Mesenchymal stem cell (in vitro differentiated cells and primary cell): ENCODE data around the gene MED12L. TPM values are rescaled to one million over a fixed set of nuclear protein-coding genes. Genes with fewer than 3 reads are reported as not detected.

Experiments used
- DNase-seq: peaks from one replicate; pipeline ENCODE4 v3.0.0-alpha.2; 2013
- H2AFZ ChIP-seq: one replicate; pipeline ENCODE4 v1.6.1; 2013; ENCODE audit warnings: low read depth, mild to moderate bottlenecking, control low read depth, inconsistent platforms, low read length, moderate library complexity
- H2AK5ac ChIP-seq: 2 replicates; pipeline ENCODE4 v1.6.1; 2013; ENCODE audit warnings: low read length, moderate library complexity, mild to moderate bottlenecking, inconsistent platforms; ENCODE audit not compliant: severe bottlenecking
- H2BK120ac ChIP-seq: one replicate; pipeline ENCODE4 v1.6.1; 2013; ENCODE audit warnings: low read depth, mild to moderate bottlenecking, inconsistent platforms, low read length, moderate library complexity
- H2BK12ac ChIP-seq, 2 experiments: one replicate each; pipeline ENCODE4 v1.6.1; 2013; ENCODE audit warnings: inconsistent platforms in 2 of 2, low read length in 2 of 2, mild to moderate bottlenecking in 2 of 2, moderate library complexity in 2 of 2, control low read depth in 1 of 2
- H2BK15ac ChIP-seq: one replicate; pipeline ENCODE4 v1.6.1; 2013; ENCODE audit warnings: mild to moderate bottlenecking, low read depth, inconsistent platforms; ENCODE audit not compliant: poor library complexity, severe bottlenecking
- H2BK5ac ChIP-seq: 2 replicates; pipeline ENCODE4 v1.6.1; 2013; ENCODE audit warnings: low read depth, mild to moderate bottlenecking, low read length, control low read depth, inconsistent platforms; ENCODE audit not compliant: poor library complexity, severe bottlenecking
- H3K14ac ChIP-seq, 2 experiments: one replicate each; pipeline ENCODE4 v1.6.1; 2013; ENCODE audit warnings: inconsistent platforms in 2 of 2, low read length in 2 of 2, control low read depth in 1 of 2, mild to moderate bottlenecking in 1 of 2, moderate library complexity in 1 of 2
- H3K18ac ChIP-seq, 2 experiments: one replicate each; pipeline ENCODE4 v1.6.1; 2013; ENCODE audit warnings: inconsistent platforms in 2 of 2, low read length in 2 of 2, control low read depth in 1 of 2, low read depth in 1 of 2, mild to moderate bottlenecking in 1 of 2
- H3K23ac ChIP-seq, 2 experiments: one replicate each; pipeline ENCODE4 v1.6.1; 2013; ENCODE audit warnings: inconsistent platforms in 2 of 2, low read length in 2 of 2, mild to moderate bottlenecking in 2 of 2, moderate library complexity in 2 of 2, control low read depth in 1 of 2
- H3K27ac ChIP-seq: 2 replicates; pipeline ENCODE4 v1.5.1; 2013; ENCODE audit warnings: mild to moderate bottlenecking, moderate library complexity, low read length, control low read depth, inconsistent platforms; ENCODE audit not compliant: poor library complexity, severe bottlenecking
- H3K27me3 ChIP-seq, 2 experiments: 2 replicates each; pipeline versions ENCODE4 v1.6.1 to v1.7.0; 2013; ENCODE audit warnings: low read length in 2 of 2, mild to moderate bottlenecking in 2 of 2, moderate library complexity in 2 of 2, control low read depth in 1 of 2, inconsistent platforms in 1 of 2; ENCODE audit not compliant: control insufficient read depth in 1 of 2, insufficient read depth in 1 of 2
- H3K36me3 ChIP-seq, 2 experiments: 2 replicates each; pipeline versions ENCODE4 v1.6.1 to v1.7.0; 2013; ENCODE audit warnings: low read length in 2 of 2, control low read depth in 1 of 2, inconsistent platforms in 1 of 2, low read depth in 1 of 2, mild to moderate bottlenecking in 1 of 2; ENCODE audit not compliant: insufficient read depth in 2 of 2, control insufficient read depth in 1 of 2
- H3K4ac ChIP-seq, 2 experiments: one replicate each; pipeline ENCODE4 v1.6.1; 2013; ENCODE audit warnings: inconsistent platforms in 2 of 2, low read length in 2 of 2, mild to moderate bottlenecking in 2 of 2, moderate library complexity in 2 of 2, control low read depth in 1 of 2, low read depth in 1 of 2
- H3K4me1 ChIP-seq: 2 replicates; pipeline ENCODE4 v1.6.1; 2013; ENCODE audit warnings: low read depth, low read length, control low read depth; ENCODE audit not compliant: control insufficient read depth, insufficient read depth
- H3K4me2 ChIP-seq: 2 replicates; pipeline ENCODE4 v1.6.1; 2013; ENCODE audit warnings: low read length, mild to moderate bottlenecking, inconsistent platforms; ENCODE audit not compliant: poor library complexity, severe bottlenecking
- H3K4me3 ChIP-seq, 2 experiments: 2 replicates each; pipeline versions ENCODE4 v1.5.1 to v1.7.0; 2013; ENCODE audit warnings: low read length in 2 of 2, mild to moderate bottlenecking in 2 of 2, control low read depth in 1 of 2, low read depth in 1 of 2; ENCODE audit not compliant: insufficient read depth in 1 of 2
- H3K79me1 ChIP-seq: replicated peaks from 2 replicates; pipeline ENCODE4 v1.6.1; 2013; ENCODE audit warnings: mild to moderate bottlenecking, control low read depth, low read length, inconsistent platforms; ENCODE audit not compliant: poor library complexity, severe bottlenecking
- H3K9ac ChIP-seq: 2 replicates; pipeline ENCODE4 v1.7.0; 2013; ENCODE audit warnings: mild to moderate bottlenecking, low read length, moderate library complexity
- H3K9me3 ChIP-seq: 2 replicates; pipeline ENCODE4 v1.7.0; 2013; ENCODE audit warnings: mild to moderate bottlenecking, low read length; ENCODE audit not compliant: control insufficient read depth
- H4K8ac ChIP-seq: one replicate; pipeline ENCODE4 v1.6.1; 2013; ENCODE audit warnings: inconsistent platforms, mild to moderate bottlenecking, low read length, moderate library complexity
- H4K91ac ChIP-seq: one replicate; pipeline ENCODE4 v1.6.1; 2013; ENCODE audit warnings: mild to moderate bottlenecking, low read length, inconsistent platforms
- WGBS: methylation state at CpG from one replicate; pipeline ENCODE4 v1.1.7; 2013; ENCODE audit warnings: mixed read lengths; 5-methylcytosine and 5-hydroxymethylcytosine counted together
- polyA plus RNA-seq, 2 experiments: library from polyadenylated mRNA; stranded (reverse); fragments of 200-250 nt; gene quantifications; one replicate each; pipeline ENCODE4 v1.2.3, GENCODE V29; 2013

MED12L gene, protein sequence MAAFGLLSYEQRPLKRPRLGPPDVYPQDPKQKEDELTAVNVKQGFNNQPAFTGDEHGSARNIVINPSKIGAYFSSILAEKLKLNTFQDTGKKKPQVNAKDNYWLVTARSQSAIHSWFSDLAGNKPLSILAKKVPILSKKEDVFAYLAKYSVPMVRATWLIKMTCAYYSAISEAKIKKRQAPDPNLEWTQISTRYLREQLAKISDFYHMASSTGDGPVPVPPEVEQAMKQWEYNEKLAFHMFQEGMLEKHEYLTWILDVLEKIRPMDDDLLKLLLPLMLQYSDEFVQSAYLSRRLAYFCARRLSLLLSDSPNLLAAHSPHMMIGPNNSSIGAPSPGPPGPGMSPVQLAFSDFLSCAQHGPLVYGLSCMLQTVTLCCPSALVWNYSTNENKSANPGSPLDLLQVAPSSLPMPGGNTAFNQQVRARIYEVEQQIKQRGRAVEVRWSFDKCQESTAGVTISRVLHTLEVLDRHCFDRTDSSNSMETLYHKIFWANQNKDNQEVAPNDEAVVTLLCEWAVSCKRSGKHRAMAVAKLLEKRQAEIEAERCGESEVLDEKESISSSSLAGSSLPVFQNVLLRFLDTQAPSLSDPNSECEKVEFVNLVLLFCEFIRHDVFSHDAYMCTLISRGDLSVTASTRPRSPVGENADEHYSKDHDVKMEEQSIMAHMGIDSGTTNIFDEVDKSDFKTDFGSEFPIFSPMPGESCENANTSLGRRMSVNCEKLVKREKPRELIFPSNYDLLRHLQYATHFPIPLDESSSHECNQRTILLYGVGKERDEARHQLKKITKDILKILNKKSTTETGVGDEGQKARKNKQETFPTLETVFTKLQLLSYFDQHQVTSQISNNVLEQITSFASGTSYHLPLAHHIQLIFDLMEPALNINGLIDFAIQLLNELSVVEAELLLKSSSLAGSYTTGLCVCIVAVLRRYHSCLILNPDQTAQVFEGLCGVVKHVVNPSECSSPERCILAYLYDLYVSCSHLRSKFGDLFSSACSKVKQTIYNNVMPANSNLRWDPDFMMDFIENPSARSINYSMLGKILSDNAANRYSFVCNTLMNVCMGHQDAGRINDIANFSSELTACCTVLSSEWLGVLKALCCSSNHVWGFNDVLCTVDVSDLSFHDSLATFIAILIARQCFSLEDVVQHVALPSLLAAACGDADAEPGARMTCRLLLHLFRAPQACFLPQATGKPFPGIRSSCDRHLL (N-terminal part only)
- 0.61 TPM for polyA plus RNA-seq (2013, experiment 1 of 2)
- polyA plus RNA-seq (2013, experiment 2 of 2): 0.34 TPM

DNA sequence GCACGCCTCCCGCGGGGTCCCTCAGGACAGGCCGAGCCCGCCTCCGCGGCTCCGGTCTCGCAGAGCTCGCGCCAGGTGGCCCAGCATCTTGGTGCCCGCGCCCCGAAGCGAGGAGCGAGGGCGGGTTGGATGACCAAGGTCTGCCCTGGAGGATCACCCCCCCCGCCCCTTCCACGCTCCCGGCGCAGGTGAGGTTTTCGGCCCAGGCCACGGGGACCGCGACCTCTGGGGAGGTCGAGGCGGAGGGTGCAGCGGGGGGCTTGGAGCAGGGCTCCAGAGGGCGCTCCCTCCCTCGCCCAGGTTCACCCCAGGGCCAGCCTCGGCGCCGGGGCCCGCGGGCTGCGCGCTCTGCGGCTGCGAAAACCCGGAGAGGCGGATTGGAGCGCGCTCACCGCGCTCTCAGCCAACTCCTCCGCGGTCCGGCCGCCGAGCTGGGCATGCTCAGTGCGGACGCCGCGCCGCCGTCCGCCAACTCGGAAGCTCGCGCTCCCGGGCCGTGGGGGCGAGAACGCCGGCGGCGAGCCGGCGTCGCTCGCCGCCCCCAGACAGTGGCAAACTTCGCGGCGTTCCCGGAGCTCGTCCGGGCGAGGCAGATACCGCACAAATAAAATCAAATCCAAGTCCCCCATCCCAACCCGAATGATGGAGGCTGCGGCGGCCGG is at the start of gene MED12L:
MED12L (plus strand) TSS at position 438 of the 662 bp plus-strand sequence. CDS start 1,263 bp downstream, outside the sequence.
- peak within 1 kb of the TSS in 1 of 2 experiments; percentile 73 for H3K18ac ChIP-seq
- H3K23ac ChIP-seq: no peak within 1 kb of the TSS
- H3K36me3 ChIP-seq: peaks cover 0 to 2% of the 10 kb centered on the region in 2 experiments
- peak within 1 kb of the TSS; percentile 84 for H4K8ac ChIP-seq
- peak within 1 kb of the TSS; percentile 29 for H2BK120ac ChIP-seq
- H2BK12ac ChIP-seq: no peak within 1 kb of the TSS
- peaks cover 4% of the 10 kb centered on the region for H3K79me1 ChIP-seq
- H3K4me3 ChIP-seq: peak within 1 kb of the TSS; percentile 77 to 78
- H2BK5ac ChIP-seq: peak within 1 kb of the TSS; percentile 39
- H3K4ac ChIP-seq: peak within 1 kb of the TSS in 1 of 2 experiments; percentile 37
- peak within 1 kb of the TSS; percentile 36 for H3K9ac ChIP-seq
- peak within 1 kb of the TSS; percentile 96 for H3K4me2 ChIP-seq
- no peak within 1 kb of the TSS for H3K27ac ChIP-seq
- DNase-seq: peak; percentile 76
- H4K91ac ChIP-seq: no peak within 1 kb of the TSS
- peaks cover 19 to 58% of the 10 kb centered on the region in 2 experiments for H3K27me3 ChIP-seq
- H2BK15ac ChIP-seq: peak within 1 kb of the TSS; percentile 23
- H3K14ac ChIP-seq: no peak within 1 kb of the TSS
- H3K9me3 ChIP-seq: no peaks in the 10 kb centered on the region
- peaks cover 15% of the 10 kb centered on the region for H3K4me1 ChIP-seq
- under 1% methylated on average over 23 of the region's 84 CpGs for WGBS
- H2AFZ ChIP-seq: peak within 1 kb of the TSS; percentile 94
- no peak within 1 kb of the TSS for H2AK5ac ChIP-seq

DNA sequence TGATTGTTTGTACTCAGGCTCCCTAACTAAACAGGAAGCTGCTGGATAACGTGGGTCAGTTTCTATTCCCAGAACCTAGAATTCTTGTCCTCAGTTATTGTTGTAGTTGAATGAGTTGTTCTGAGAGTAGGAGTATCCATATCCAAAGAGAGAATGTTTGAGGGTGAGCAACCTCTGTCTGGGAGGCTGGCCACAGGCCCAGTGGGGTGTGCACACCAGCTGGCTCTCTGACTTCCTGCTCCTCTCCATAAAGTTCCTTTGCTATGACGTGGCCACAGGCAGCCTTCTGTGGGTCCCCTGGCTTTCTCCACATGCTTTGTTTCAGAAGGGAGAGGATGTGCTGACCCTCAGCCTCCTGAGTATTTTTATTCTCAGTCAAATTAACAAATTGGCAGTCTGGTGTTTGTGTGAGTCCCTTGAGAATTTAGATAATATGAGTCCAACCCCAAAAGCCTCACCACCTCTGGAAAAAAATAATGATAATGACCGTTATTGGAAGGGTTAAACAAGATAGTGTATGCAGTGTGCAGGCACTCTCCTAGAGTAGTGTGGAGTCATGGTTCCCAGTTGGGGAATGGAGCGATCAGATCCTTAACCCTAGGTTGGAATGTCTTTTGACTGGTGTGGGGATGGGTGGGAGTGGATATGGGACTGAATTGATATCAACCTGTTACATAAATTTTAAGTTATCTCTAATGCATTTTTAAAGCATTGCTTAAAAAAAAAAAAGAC is 47.6 kb upstream of the MED12L start:
- Histone ChIP-seq H3K4me2 (no peak overlapping the region), H2BK15ac (no peak overlapping the region), H3K79me1 (no peaks in the 10 kb centered on the region), H3K27ac (peak overlapping the region; percentile 97), H3K14ac (no peak overlapping the region), H3K23ac (no peak overlapping the region), H3K4me1 (peaks cover 3% of the 10 kb centered on the region), H3K36me3 (no peaks in the 10 kb centered on the region), H2AK5ac (peak overlapping the region; percentile 92), H3K4me3 (peak overlapping the region in 1 of 2 experiments; percentile 20), H2BK120ac (no peak overlapping the region), H2AFZ (no peak overlapping the region), H3K18ac (peak overlapping the region in 1 of 2 experiments; percentile 78), H2BK12ac (peak overlapping the region in 1 of 2 experiments; percentile 21), H3K27me3 (no peaks in the 10 kb centered on the region), H3K9me3 (no peaks in the 10 kb centered on the region), H4K91ac (peak overlapping the region; percentile 52), H2BK5ac (peak overlapping the region; percentile 74), H3K4ac (no peak overlapping the region), H3K9ac (peak overlapping the region; percentile 62), H4K8ac (peak overlapping the region; percentile 82)
- WGBS: 43% methylated on average over 3 of the region's 4 CpGs
- peak; percentile 89 for DNase-seq

DNA sequence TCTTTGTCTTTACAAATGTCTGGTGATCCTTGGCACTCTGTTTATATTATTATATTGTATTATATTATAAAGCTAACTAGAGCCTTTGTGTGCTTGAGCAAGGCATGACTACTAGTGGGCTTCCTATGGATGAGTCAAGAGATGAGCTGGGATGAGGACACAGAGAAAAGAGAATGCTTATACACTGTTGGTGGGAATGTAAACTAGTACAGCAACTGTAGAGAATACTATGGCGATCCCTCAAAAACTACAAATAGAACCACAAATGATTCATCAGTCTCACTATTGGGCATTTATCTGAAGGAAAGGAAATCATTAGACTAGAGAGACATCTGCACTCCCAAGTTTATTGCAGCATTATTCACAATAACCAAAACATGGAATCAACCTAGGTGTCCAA is 40.8 kb upstream of the MED12L start:
- H3K9ac ChIP-seq: no peak overlapping the region
- DNase-seq: peak; percentile 73
- no peaks in the 10 kb centered on the region for H3K4me1 ChIP-seq
- no peak overlapping the region for H3K18ac ChIP-seq
- no peak overlapping the region for H4K91ac ChIP-seq
- no peak overlapping the region for H3K4ac ChIP-seq
- H3K79me1 ChIP-seq: no peaks in the 10 kb centered on the region
- H3K4me2 ChIP-seq: no peak overlapping the region
- no peaks in the 10 kb centered on the region for H3K9me3 ChIP-seq
- H3K14ac ChIP-seq: no peak overlapping the region
- H2BK15ac ChIP-seq: no peak overlapping the region
- H3K36me3 ChIP-seq: no peaks in the 10 kb centered on the region
- no peak overlapping the region for H4K8ac ChIP-seq
- no peak overlapping the region for H3K4me3 ChIP-seq
- H3K23ac ChIP-seq: no peak overlapping the region
- H2BK5ac ChIP-seq: no peak overlapping the region
- 33% methylated on average over 1 of the region's 1 CpG for WGBS
- H2AK5ac ChIP-seq: no peak overlapping the region
- H3K27me3 ChIP-seq: no peaks in the 10 kb centered on the region
- H2BK12ac ChIP-seq: no peak overlapping the region
- H2AFZ ChIP-seq: no peak overlapping the region
- no peak overlapping the region for H3K27ac ChIP-seq
- H2BK120ac ChIP-seq: no peak overlapping the region
